Neural progenitor cell (in vitro differentiated cells): ENCODE measurements around the gene TAF4B. TPM values are rescaled to one million over a fixed set of nuclear protein-coding genes. Genes with fewer than 3 reads are reported as not detected.

Experiments
- DNase-seq: peaks from one replicate; pipeline ENCODE4 v3.0.0-alpha.2; 2016; ENCODE audit warnings: low spot score
- H2AFZ ChIP-seq: fragments of 200-600 bp; sonication (generic); replicated peaks from 2 replicates; pipeline ENCODE4 v1.6.1; 2016; ENCODE audit warnings: antibody characterized with exemption
- H3F3A ChIP-seq: fragments of 200-600 bp; sonication (generic); 2 replicates; pipeline ENCODE4 v1.6.1; 2016; ENCODE audit warnings: antibody characterized with exemption, low read depth
- H3K27ac ChIP-seq: fragments of 200-600 bp; sonication (generic); 2 replicates; pipeline ENCODE4 v1.5.1; 2016; ENCODE audit warnings: mild to moderate bottlenecking
- H3K27me3 ChIP-seq: fragments of 200-600 bp; sonication (generic); 2 replicates; pipeline ENCODE4 v1.6.1; 2016; ENCODE audit warnings: mild to moderate bottlenecking, moderate library complexity
- H3K36me3 ChIP-seq: fragments of 200-600 bp; sonication (generic); 2 replicates; pipeline ENCODE4 v1.5.1; 2016
- H3K4me1 ChIP-seq: fragments of 200-600 bp; sonication (generic); 2 replicates; pipeline ENCODE4 v1.6.1; 2016; ENCODE audit warnings: mixed run types
- H3K4me2 ChIP-seq: fragments of 200-600 bp; sonication (generic); 2 replicates; pipeline ENCODE4 v1.6.1; 2016
- H3K4me3 ChIP-seq: fragments of 200-600 bp; sonication (generic); 2 replicates; pipeline ENCODE4 v1.5.1; 2016
- H3K79me2 ChIP-seq: fragments of 200-600 bp; sonication (generic); 2 replicates; pipeline ENCODE4 v1.6.1; 2016; ENCODE audit warnings: low read depth
- H3K9ac ChIP-seq: fragments of 200-600 bp; sonication (generic); 2 replicates; pipeline ENCODE4 v1.6.1; 2016
- H3K9me3 ChIP-seq: fragments of 200-600 bp; sonication (generic); 2 replicates; pipeline ENCODE4 v1.5.1; 2016; ENCODE audit warnings: low read depth
- H4K20me1 ChIP-seq: fragments of 200-600 bp; sonication (generic); 2 replicates; pipeline ENCODE4 v1.6.1; 2016; ENCODE audit warnings: low read depth
- H3K27ac Mint-ChIP-seq: 3 replicates; pipeline ENCODE4 v1.8.0; 2021; ENCODE audit warnings: mixed read lengths
- H3K27me3 Mint-ChIP-seq: 2 replicates; pipeline ENCODE4 v1.8.0; 2022; ENCODE audit warnings: low read depth, mild to moderate bottlenecking, inconsistent platforms, moderate library complexity, mixed read lengths; ENCODE audit not compliant: insufficient read depth
- H3K36me3 Mint-ChIP-seq: 3 replicates; pipeline ENCODE4 v1.8.0; 2021; ENCODE audit warnings: mixed read lengths
- H3K4me1 Mint-ChIP-seq: 3 replicates; pipeline ENCODE4 v1.8.0; 2021; ENCODE audit warnings: mixed read lengths
- H3K4me3 Mint-ChIP-seq: 3 replicates; pipeline ENCODE4 v1.8.0; 2021; ENCODE audit warnings: mild to moderate bottlenecking, moderate library complexity, mixed read lengths
- H3K9me3 Mint-ChIP-seq: 3 replicates; pipeline ENCODE4 v1.8.0; 2020; ENCODE audit warnings: mixed read lengths
- EZH2 ChIP-seq: fragments of 200-600 bp; sonication (generic); IDR thresholded peaks from 2 replicates; pipeline ENCODE4 v1.6.1; 2017; ENCODE audit warnings: antibody characterized with exemption, mild to moderate bottlenecking, moderate library complexity
- EZH2phosphoT487 ChIP-seq: fragments of 200-600 bp; sonication (generic); IDR thresholded peaks from 2 replicates; pipeline ENCODE4 v1.6.1; 2017; ENCODE audit warnings: antibody characterized with exemption
- small RNA-seq: library from RNA; depleted of rRNA; stranded (forward); fragments of <200 nt; gene quantifications from one replicate; pipeline ENCODE3, GENCODE V24; 2015
- total RNA-seq: library from RNA; depleted of rRNA; stranded (reverse); fragments of >200 nt; gene quantifications from 2 replicates; pipeline ENCODE4 v1.2.3, GENCODE V29; 2015; ENCODE audit warnings: low replicate concordance
- TF ChIP-seq, protein P1 (sequence below): fragments of 200-600 bp; sonication (generic); IDR thresholded peaks from 2 replicates; pipeline ENCODE4 v1.5.1; 2017; ENCODE audit warnings: antibody characterized with exemption, mild to moderate bottlenecking

TAF4B gene
- total RNA-seq, 1 donor from 2014 or later: 6.9 TPM

DNA sequence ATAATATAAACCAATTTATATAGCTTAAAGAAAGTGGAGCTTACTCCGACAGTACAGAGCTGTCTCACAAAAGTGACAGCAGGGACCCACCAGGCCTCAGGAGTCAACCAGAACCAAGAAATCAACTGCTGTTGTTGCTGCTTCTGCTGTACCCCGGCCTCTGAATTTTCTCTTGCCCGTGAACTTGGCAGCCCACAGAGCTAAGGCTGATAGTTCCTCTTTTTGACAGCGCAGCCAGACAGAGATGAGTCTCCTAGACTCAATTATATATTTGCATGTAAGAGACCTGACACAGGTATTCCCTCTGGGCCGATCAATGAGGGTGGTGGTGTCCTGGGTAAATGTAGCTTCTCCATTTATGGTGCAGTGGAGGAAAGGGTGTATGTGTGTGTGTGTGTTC, 212.7 kb downstream of the TAF4B start:
- H3K4me2 ChIP-seq: no peak overlapping the region
- Mint-ChIP-seq H3K9me3 (peaks cover 2% of the 10 kb centered on the region), H3K4me1 (peaks cover 20% of the 10 kb centered on the region), H3K27ac (no peak overlapping the region), H3K36me3 (no peaks in the 10 kb centered on the region), H3K27me3 (peaks cover 6% of the 10 kb centered on the region), H3K4me3 (no peak overlapping the region)
- no peak overlapping the region for H3K9ac ChIP-seq
- H3K27me3 ChIP-seq: no peaks in the 10 kb centered on the region
- peaks cover 14% of the 10 kb centered on the region for H3K4me1 ChIP-seq
- TF ChIP-seq, protein P1, sequence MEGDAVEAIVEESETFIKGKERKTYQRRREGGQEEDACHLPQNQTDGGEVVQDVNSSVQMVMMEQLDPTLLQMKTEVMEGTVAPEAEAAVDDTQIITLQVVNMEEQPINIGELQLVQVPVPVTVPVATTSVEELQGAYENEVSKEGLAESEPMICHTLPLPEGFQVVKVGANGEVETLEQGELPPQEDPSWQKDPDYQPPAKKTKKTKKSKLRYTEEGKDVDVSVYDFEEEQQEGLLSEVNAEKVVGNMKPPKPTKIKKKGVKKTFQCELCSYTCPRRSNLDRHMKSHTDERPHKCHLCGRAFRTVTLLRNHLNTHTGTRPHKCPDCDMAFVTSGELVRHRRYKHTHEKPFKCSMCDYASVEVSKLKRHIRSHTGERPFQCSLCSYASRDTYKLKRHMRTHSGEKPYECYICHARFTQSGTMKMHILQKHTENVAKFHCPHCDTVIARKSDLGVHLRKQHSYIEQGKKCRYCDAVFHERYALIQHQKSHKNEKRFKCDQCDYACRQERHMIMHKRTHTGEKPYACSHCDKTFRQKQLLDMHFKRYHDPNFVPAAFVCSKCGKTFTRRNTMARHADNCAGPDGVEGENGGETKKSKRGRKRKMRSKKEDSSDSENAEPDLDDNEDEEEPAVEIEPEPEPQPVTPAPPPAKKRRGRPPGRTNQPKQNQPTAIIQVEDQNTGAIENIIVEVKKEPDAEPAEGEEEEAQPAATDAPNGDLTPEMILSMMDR: no peak
- TF ChIP-seq EZH2 (no peak), EZH2phosphoT487 (no peak)
- H3K9me3 ChIP-seq: peaks cover 7% of the 10 kb centered on the region
- H3K36me3 ChIP-seq: no peaks in the 10 kb centered on the region
- no peaks in the 10 kb centered on the region for H3K79me2 ChIP-seq
- DNase-seq: no peak
- H3K4me3 ChIP-seq: no peak overlapping the region
- H2AFZ ChIP-seq: no peak overlapping the region
- no peak overlapping the region for H3K27ac ChIP-seq
- H4K20me1 ChIP-seq: no peaks in the 10 kb centered on the region
- no peaks in the 10 kb centered on the region for H3F3A ChIP-seq

DNA sequence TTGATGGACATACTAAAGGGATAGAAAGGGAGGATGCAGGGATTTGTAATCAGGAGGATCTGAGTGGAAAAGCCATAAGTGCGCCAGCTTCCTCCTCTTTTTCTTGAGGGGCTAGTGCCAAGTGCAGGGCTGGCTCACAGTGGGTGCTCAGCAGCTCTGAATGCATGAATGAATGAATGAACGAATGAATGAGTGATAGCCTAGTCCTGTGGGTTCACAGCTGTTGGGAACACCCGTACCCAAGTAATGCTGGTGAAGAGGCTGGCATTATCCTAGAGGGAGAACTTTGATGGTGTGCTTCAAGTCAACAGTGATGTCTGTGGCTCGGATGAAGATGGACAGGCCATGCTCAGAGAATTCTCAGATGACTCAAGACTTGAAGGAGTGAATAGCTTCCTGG, 213.3 kb downstream of the TAF4B start:
- H3K27me3 ChIP-seq: no peaks in the 10 kb centered on the region
- TF ChIP-seq EZH2: no peak
- TF ChIP-seq EZH2phosphoT487: no peak
- TF ChIP-seq, protein P1: no peak
- H3K27ac ChIP-seq: no peak overlapping the region
- no peak for DNase-seq
- Mint-ChIP-seq H3K4me3 (no peak overlapping the region), H3K9me3 (peaks cover 3% of the 10 kb centered on the region), H3K27ac (no peak overlapping the region), H3K27me3 (peaks cover 6% of the 10 kb centered on the region), H3K4me1 (peaks cover 20% of the 10 kb centered on the region), H3K36me3 (no peaks in the 10 kb centered on the region)
- no peak overlapping the region for H3K4me3 ChIP-seq
- no peaks in the 10 kb centered on the region for H3K36me3 ChIP-seq
- no peaks in the 10 kb centered on the region for H3F3A ChIP-seq
- H2AFZ ChIP-seq: no peak overlapping the region
- peaks cover 7% of the 10 kb centered on the region for H3K9me3 ChIP-seq
- H3K4me2 ChIP-seq: no peak overlapping the region
- peaks cover 14% of the 10 kb centered on the region for H3K4me1 ChIP-seq
- H3K79me2 ChIP-seq: no peaks in the 10 kb centered on the region
- H3K9ac ChIP-seq: no peak overlapping the region
- no peaks in the 10 kb centered on the region for H4K20me1 ChIP-seq

DNA sequence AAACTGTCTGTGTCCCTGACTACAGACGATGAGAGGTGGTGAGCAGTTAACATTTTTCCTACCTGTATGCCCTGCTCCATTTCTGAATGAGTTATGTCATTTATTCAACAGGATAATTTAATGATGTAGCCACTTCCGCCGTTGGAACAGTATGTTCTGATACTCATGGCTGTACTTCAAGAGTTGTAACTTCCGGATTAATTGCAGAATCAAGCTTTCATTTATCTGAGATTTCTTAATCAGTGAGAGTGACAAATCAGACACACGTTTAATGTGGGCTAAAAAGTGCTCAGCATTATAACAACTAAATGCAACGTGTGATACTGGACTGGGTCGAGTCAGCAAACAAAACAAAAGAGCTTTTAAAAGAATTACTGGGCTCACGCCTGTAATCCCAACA, 214.4 kb downstream of the TAF4B start:
- no peak overlapping the region for H3K4me3 Mint-ChIP-seq
- no peaks in the 10 kb centered on the region for H4K20me1 ChIP-seq
- H3K27me3 ChIP-seq: no peaks in the 10 kb centered on the region
- H3K79me2 ChIP-seq: no peaks in the 10 kb centered on the region
- no peak overlapping the region for H3K27ac ChIP-seq
- H3K36me3 Mint-ChIP-seq: no peaks in the 10 kb centered on the region
- H3K9me3 Mint-ChIP-seq: peaks cover 5% of the 10 kb centered on the region
- H3K9me3 ChIP-seq: peaks cover 7% of the 10 kb centered on the region
- H3K4me1 Mint-ChIP-seq: peaks cover 20% of the 10 kb centered on the region
- TF ChIP-seq, protein P1: no peak
- no peak for TF ChIP-seq EZH2
- TF ChIP-seq EZH2phosphoT487: no peak
- H3F3A ChIP-seq: no peaks in the 10 kb centered on the region
- no peak overlapping the region for H3K9ac ChIP-seq
- no peaks in the 10 kb centered on the region for H3K36me3 ChIP-seq
- no peak overlapping the region for H3K4me2 ChIP-seq
- H2AFZ ChIP-seq: no peak overlapping the region
- peaks cover 6% of the 10 kb centered on the region for H3K27me3 Mint-ChIP-seq
- peaks cover 14% of the 10 kb centered on the region for H3K4me1 ChIP-seq
- no peak overlapping the region for H3K27ac Mint-ChIP-seq
- no peak for DNase-seq
- H3K4me3 ChIP-seq: no peak overlapping the region

Small RNA genes within 50 kb of the gene (small RNA-seq; reads per million reads assigned to genes)
- gene RNU6-1289P: not detected

Other genes starting within 250 kb of the TAF4B start
- 139 and 196 TPM in 2 replicates for gene SS18, start 135.8 kb upstream of the TAF4B start, total RNA-seq
- not detected in 2 replicates for gene PSMA8, start 92.6 kb upstream of the TAF4B start, total RNA-seq